Ascending aorta (tissue), 2 donors: ENCODE measurements around the gene ZNF462. TPM values are rescaled to one million over a fixed set of nuclear protein-coding genes. Genes with fewer than 3 reads are reported as not detected.

Experiments used
- DNase-seq, 2 donors: peaks; one replicate each; pipeline ENCODE4 v3.0.0-alpha.2; 2019; ENCODE audit warnings: low spot score in 2 of 2
- H3K27ac ChIP-seq, 2 donors: fragments of 200-600 bp; sonication (generic); one replicate each; pipeline ENCODE4 v1.5.1; 2016 to 2017; ENCODE audit warnings: mild to moderate bottlenecking in 1 of 2
- H3K27me3 ChIP-seq: fragments of 200-600 bp; sonication (generic); one replicate; pipeline ENCODE4 v1.5.1; 2017
- H3K36me3 ChIP-seq, 2 donors: fragments of 200-600 bp; sonication (generic); one replicate each; pipeline ENCODE4 v1.5.1; 2016
- H3K4me1 ChIP-seq, 2 donors: fragments of 200-600 bp; sonication (generic); one replicate each; pipeline ENCODE4 v1.5.1; 2016 to 2017; ENCODE audit warnings: mild to moderate bottlenecking in 1 of 2
- H3K4me3 ChIP-seq, 2 donors: fragments of 200-600 bp; sonication (generic); one replicate each; pipeline ENCODE4 v1.5.1; 2016 to 2017; ENCODE audit warnings: mild to moderate bottlenecking in 1 of 2
- H3K9me3 ChIP-seq, 2 donors: fragments of 200-600 bp; sonication (generic); one replicate each; pipeline ENCODE4 v1.5.1; 2016
- CTCF ChIP-seq, 3 experiments: fragments of 200-600 bp in 2 of 3; fragments of 450-650 bp in 1 of 3; sonication (generic) in 2 of 3; IDR thresholded peaks; one replicate each; pipeline ENCODE4 v1.5.1; 2016 to 2019; ENCODE audit warnings: antibody characterized with exemption in 3 of 3, mild to moderate bottlenecking in 1 of 3, moderate library complexity in 1 of 3
- intact Hi-C: fragments of 100-400 bp; cut with DNase I; formaldehyde crosslinking; loops from one replicate; pipeline ENCODE4 v1.15.1; 2023
- total RNA-seq: library from RNA; depleted of rRNA; stranded (reverse); fragments of >200 nt; gene quantifications from one replicate; pipeline ENCODE4 v1.1.0, GENCODE V29; 2016

The ZNF462 gene
- total RNA-seq, 1 donor from 2014 or later, result 8.8 TPM

GRCh38 chr9:107059220-107059619 lies 196.3 kb downstream of the ZNF462 start:
- Histone ChIP-seq H3K36me3 (no peaks in the 10 kb centered on the region), H3K27ac (no peak overlapping the region), H3K9me3 (no peaks in the 10 kb centered on the region), H3K4me1 (no peaks in the 10 kb centered on the region), H3K27me3 (no peaks in the 10 kb centered on the region), H3K4me3 (no peak overlapping the region)
- intact Hi-C loops, result no loop called here
- TF ChIP-seq CTCF (IDR thresholded peaks at IDR 0.05), result no peak
- DNase-seq, result no peak

- intact Hi-C loops, result no loop called here
- no peak overlapping the region for H3K4me3 ChIP-seq
- no peaks in the 10 kb centered on the region for H3K36me3 ChIP-seq
- no peak for DNase-seq
- no peak for TF ChIP-seq CTCF (IDR thresholded peaks at IDR 0.05)
- no peaks in the 10 kb centered on the region for H3K9me3 ChIP-seq
- no peak overlapping the region for H3K27ac ChIP-seq
- no peaks in the 10 kb centered on the region for H3K27me3 ChIP-seq
- no peaks in the 10 kb centered on the region for H3K4me1 ChIP-seq
Measured at GRCh38 chr9:107060062-107060461, 197.1 kb downstream of the ZNF462 start.
